Lower leg skin (tissue), 4 donors: Measurements from ENCODE around the gene TP63. TPM values are rescaled to one million over a fixed set of nuclear protein-coding genes. Genes with fewer than 3 reads are reported as not detected.
A peak's percentile ranks its signal among the peaks of the same experiment; 100 is the strongest.

Source experiments
- DNase-seq, 2 donors: peaks; one replicate each; pipeline ENCODE4 v3.0.0-alpha.2; 2019; ENCODE audit warnings: low spot score in 2 of 2
- H3K4me3 ChIP-seq: fragments of 200-600 bp; sonication (generic); 2 replicates; pipeline ENCODE4 v1.5.1; 2017; ENCODE audit warnings: mild to moderate bottlenecking, low read depth; ENCODE audit not compliant: poor library complexity, severe bottlenecking
- CTCF ChIP-seq, 3 donors: fragments of 450-650 bp; IDR thresholded peaks; one replicate each; pipeline ENCODE4 v1.5.1; 2016; ENCODE audit warnings: antibody characterized with exemption in 3 of 3, mild to moderate bottlenecking in 3 of 3, moderate library complexity in 2 of 3
- POLR2A ChIP-seq, 2 donors: fragments of 450-650 bp; IDR thresholded peaks; one replicate each; pipeline ENCODE4 v1.6.1; 2016 to 2017; ENCODE audit warnings: antibody characterized with exemption in 2 of 2, mild to moderate bottlenecking in 1 of 2, moderate library complexity in 1 of 2
- WGBS, 2 donors: methylation state at CpG; one replicate each; pipeline ENCODE4 v1.1.5; 2018; 5-methylcytosine and 5-hydroxymethylcytosine counted together
- intact Hi-C: fragments of 100-400 bp; cut with DNase I; formaldehyde crosslinking; loops from one replicate; pipeline ENCODE4 v1.15.0; 2023; ENCODE audit warnings: low total_unique reads
- total RNA-seq, 4 donors: library from RNA; depleted of rRNA; stranded (reverse); fragments of >200 nt; gene quantifications; one replicate each; pipeline ENCODE4 v1.1.0, GENCODE V29; 2016

Gene TP63
- total RNA-seq, 4 donors from 2014 or later: 208 to 373 (median 264) TPM

GRCh38 chr3:189827108-189827507, 195.9 kb downstream of the TP63 start:
- H3K4me3 ChIP-seq: no peak overlapping the region
- intact Hi-C loops: no loop called here
- 50 to 77% methylated on average over 1 of the region's 1 CpG for WGBS, 2 donors
- TF ChIP-seq CTCF (IDR thresholded peaks at IDR 0.05) (no peak), POLR2A (IDR thresholded peaks at IDR 0.05) (no peak)
- DNase-seq: no peak

DNA sequence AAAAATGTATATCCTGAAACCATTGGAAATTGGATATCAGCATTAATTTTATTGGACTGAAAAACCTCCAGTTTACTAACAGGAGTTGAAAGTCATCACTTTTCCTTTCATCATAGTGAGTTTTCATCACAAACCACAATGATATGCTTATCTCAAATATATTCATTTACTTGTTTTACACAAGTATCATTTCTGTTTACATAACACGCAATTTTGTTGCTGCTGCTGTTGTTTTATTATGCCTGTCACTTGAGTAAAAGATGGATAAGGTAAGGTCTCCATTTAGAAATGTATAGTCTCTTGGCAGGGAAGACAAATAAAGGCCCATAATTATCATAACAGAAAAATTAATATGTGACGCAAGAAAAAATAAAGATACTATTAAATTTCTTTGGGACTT, 199.2 kb downstream of the TP63 start:
- TF ChIP-seq CTCF (IDR thresholded peaks at IDR 0.05): no peak
- no peak for TF ChIP-seq POLR2A (IDR thresholded peaks at IDR 0.05)
- intact Hi-C loops: no loop called here
- no peak for DNase-seq
- WGBS, 2 donors: 78 to 84% methylated on average over 2 of the region's 2 CpGs
- H3K4me3 ChIP-seq: no peak overlapping the region

DNA sequence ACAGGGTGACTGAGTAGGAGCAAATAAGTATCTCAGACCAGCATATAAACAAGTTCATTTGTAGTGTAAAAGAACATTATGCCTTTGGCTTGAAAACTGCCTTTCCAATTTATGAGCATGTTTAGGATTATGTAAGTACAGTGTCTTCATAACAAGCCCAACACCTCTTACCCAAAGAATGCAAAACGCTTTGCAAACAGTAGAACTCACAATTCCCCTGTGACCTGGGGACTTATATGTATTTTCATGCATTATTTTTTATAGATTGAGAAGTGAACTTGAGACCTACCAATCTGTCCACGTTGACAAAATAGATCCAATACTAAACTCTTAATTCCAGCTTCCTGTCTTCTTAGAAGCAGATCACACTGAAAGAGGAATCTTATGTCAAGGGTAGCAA, 202.1 kb downstream of the TP63 start:
- no peak overlapping the region for H3K4me3 ChIP-seq
- WGBS, 2 donors: 39 to 49% methylated on average over 2 of the region's 2 CpGs
- no peak for TF ChIP-seq CTCF (IDR thresholded peaks at IDR 0.05)
- no peak for TF ChIP-seq POLR2A (IDR thresholded peaks at IDR 0.05)
- DNase-seq: no peak
- intact Hi-C loops: no loop called here

DNA sequence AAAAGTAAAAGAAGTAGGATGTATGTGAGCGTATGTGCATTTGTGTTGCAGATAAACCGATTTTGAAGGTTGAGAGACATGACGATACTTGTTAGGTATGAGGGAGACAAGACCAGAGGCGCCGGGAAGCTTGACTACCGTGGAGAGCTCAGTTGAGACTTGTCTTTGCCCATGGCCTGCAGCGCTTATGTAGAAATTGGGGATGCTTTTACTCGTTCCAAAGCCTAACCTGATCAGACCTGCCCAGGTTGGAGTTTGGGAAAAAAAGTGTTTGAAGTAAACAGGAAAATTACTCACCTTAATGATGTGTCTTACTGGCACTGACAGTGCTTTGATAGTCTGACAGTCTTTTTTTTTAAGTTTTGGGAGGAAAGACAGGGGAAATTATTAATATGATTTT, 202.8 kb downstream of the TP63 start:
- no peak for TF ChIP-seq POLR2A (IDR thresholded peaks at IDR 0.05)
- no peak for TF ChIP-seq CTCF (IDR thresholded peaks at IDR 0.05)
- WGBS, 2 donors: 46 to 59% methylated on average over 8 of the region's 8 CpGs
- intact Hi-C loops: no loop called here
- H3K4me3 ChIP-seq: no peak overlapping the region
- DNase-seq: peak; percentile 84 to 90

DNA sequence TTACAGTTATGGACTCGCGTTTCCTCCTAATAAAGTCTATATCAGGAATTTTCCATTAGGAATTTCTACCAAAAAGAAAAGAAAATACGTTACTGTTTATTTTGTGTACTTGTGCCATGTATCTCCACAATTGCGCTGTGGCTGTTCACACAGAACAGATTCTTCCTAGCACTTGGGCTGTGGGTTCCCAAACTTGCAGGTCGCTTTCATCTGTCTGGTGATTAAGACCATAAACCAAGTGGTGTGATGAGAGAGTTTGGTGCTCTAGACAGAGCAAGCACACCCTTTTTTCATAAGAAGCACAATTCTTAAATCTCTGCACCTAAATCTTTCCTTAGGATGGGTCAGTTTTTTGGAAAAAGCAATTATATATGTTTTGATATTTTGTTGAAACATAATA, 203.3 kb downstream of the TP63 start:
- DNase-seq: no peak
- TF ChIP-seq POLR2A (IDR thresholded peaks at IDR 0.05): no peak
- intact Hi-C loops: no loop called here

GRCh38 chr3:189836795-189837194, 205.6 kb downstream of the TP63 start:
- H3K4me3 ChIP-seq: no peak overlapping the region
- intact Hi-C loops: no loop called here
- no peak for DNase-seq
- WGBS, 2 donors: 38 to 49% methylated on average over 5 of the region's 5 CpGs
- no peak for TF ChIP-seq CTCF (IDR thresholded peaks at IDR 0.05)
- no peak for TF ChIP-seq POLR2A (IDR thresholded peaks at IDR 0.05)

More for the DNA sequence above, 203.3 kb downstream of the TP63 start:
- no peak overlapping the region for H3K4me3 ChIP-seq
- WGBS, 2 donors: 48 to 53% methylated on average over 5 of the region's 5 CpGs
